NCI-H2107 treated with DMSO at 0.1 percent for 48 hours (cell line): ENCODE data around the gene STXBP4.

Experiments
- DNase-seq: peaks from one replicate; lab custom pipeline; 2025; ENCODE audit not compliant: unreplicated experiment; lab: John Stamatoyannopoulos, UW

The STXBP4 gene, protein sequence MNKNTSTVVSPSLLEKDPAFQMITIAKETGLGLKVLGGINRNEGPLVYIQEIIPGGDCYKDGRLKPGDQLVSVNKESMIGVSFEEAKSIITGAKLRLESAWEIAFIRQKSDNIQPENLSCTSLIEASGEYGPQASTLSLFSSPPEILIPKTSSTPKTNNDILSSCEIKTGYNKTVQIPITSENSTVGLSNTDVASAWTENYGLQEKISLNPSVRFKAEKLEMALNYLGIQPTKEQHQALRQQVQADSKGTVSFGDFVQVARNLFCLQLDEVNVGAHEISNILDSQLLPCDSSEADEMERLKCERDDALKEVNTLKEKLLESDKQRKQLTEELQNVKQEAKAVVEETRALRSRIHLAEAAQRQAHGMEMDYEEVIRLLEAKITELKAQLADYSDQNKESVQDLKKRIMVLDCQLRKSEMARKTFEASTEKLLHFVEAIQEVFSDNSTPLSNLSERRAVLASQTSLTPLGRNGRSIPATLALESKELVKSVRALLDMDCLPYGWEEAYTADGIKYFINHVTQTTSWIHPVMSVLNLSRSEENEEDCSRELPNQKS

GRCh38 chr17:54968262-54968987, at the start of gene STXBP4, which contains the start of gene COX11:
STXBP4 (plus strand) TSS chr17:54968765; CDS start chr17:54986220, 17,455 bp downstream.
COX11 (minus strand) TSS chr17:54968654; CDS start chr17:54968646, 8 bp downstream.
- peak; percentile 92 for DNase-seq

DNA sequence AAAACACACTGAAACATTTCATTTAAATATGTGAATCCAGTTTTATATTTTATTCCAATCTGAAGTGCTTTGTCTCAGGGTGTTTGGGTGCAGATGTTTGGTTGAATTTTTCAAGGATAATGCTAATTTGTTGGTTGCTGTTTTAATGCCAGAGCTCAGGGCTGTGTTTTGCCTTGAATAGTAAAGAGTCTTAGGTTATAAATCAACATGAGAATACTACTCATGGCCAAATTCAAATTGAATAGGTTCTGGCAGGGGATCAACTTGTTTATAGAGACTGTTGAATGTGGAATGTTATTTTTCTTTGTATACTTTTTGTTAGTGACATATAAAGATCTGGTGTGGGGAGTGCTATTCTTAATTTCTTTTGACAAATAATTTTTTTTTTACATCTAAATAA, 49.1 kb upstream of the STXBP4 start:
- no peak for DNase-seq

GRCh38 chr17:54920819-54921218, 47.7 kb upstream of the STXBP4 start:
- DNase-seq: no peak

DNA sequence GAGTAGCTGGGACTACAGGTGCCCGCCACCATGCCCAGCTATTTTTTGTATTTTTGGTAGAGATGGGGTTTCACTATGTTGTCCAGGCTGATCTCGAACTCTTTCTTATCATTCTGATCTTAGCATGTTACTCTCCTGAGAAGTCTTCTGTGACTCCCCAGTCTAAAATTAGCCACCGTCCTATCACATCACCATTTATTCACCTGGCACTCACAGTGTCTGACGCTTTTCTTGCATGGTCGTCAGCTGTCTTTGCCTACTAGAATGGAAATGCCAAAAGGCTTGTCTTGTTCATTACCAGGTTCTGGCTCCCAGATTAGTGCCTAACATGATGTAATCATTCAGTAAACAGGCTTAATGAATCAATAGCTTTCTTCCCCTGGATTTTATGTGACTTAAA, 44.2 kb upstream of the STXBP4 start:
- no peak for DNase-seq

GRCh38 chr17:54927525-54927924, 41.0 kb upstream of the STXBP4 start:
- no peak for DNase-seq

GRCh38 chr17:54932711-54933110, 35.9 kb upstream of the STXBP4 start:
- no peak for DNase-seq

DNA sequence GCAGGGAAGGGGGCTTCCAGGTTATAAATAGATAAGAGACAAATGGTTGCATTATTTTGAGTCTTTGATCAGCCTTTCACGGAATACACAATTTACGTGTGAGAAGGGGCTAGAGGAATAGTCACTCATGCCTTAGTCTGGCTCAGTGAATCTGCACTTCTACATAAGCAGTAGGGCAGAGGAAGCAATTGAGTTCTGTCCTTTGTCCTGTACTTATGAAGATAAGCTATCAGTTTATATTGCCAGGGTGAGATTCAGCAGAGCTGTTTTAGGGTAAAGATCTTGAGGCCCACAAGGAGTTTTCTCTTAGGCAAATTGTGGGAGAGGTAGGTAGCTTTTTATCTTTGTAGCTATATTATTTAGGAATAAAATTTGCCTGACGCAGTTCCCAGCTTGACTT, 34.6 kb upstream of the STXBP4 start:
- DNase-seq: no peak

GRCh38 chr17:54935471-54935870, 33.1 kb upstream of the STXBP4 start:
- no peak for DNase-seq

- no peak for DNase-seq
Measured at GRCh38 chr17:54937018-54937417, 31.5 kb upstream of the STXBP4 start.

DNA sequence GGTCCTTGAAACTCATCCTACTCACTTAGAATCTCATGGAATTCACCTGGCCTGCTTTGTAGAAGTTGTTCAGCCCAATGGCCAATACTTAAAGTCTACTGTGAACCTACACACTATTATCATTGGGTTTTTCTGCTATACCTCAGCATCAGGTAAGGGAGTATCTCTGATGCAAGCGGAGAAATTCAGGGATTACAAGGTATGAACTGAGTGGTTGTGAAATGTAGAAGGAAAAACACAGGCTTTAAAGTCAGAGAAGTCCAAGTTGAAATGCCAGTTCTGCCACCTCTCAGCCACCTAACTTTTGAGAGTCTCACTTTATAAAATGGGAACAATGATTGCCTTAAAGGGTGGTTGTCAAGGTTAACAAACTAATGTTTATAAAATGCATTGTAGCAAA, 31.1 kb upstream of the STXBP4 start:
- no peak for DNase-seq

- DNase-seq: no peak
Measured at GRCh38 chr17:54941285-54941684, 27.3 kb upstream of the STXBP4 start.

GRCh38 chr17:54944796-54945195, 23.8 kb upstream of the STXBP4 start:
- no peak for DNase-seq

DNA sequence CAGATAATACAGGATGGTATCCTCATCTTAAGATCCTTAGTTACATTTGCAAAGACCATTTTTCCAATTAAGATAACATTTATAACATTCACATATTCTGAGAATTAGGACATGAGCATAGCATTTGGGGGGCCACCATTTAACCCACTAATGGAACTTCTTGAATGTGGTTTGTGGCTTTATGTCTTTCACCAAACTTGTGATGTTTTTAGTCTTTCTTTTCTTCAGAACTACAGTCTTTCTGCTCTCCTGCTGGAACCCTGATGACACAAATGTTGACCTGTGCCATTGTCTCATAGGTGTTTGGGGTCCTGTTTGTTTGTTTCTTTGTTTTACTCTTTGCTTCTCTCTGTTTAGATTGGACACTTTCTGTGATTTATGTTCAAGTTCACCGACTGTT, 23.3 kb upstream of the STXBP4 start:
- no peak for DNase-seq

DNA sequence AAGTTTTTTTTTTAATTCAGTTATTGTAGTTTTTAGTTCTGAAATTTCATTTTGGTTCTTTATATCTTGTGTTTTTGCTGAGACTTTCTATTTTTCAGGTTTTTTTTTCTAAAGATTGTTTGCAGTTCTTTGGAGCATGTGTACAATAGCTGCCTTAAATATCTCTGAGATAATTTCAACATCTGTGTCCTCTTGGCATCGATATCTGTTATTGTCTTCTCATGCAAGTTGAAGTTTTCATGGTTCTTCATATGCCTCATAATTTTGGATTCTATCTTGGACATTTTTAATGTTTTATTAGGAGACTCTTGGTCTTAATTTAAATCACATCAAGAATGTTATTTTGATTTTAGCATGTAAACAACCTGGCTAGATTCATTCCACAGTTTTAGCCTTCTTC, 22.9 kb upstream of the STXBP4 start:
- DNase-seq: no peak

DNA sequence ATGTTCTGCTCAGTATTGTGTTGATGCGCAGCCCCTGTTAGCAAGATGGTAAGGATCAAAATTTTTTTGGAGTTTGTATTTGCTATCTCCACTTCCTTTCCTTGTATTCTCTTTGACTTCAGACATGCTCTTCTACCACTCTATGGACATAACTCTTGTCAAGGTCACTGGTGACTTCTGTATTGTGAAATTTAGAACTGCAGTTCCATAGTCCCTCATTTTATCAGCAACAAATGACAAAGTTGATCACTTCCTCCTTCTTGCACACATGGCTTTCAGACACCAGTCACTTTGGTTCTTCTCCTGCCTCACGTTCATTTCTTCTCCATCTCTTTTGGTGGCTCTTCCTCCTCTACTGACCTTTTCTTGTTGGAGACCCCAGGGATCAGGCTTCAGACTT, 21.2 kb upstream of the STXBP4 start:
- DNase-seq: no peak

DNA sequence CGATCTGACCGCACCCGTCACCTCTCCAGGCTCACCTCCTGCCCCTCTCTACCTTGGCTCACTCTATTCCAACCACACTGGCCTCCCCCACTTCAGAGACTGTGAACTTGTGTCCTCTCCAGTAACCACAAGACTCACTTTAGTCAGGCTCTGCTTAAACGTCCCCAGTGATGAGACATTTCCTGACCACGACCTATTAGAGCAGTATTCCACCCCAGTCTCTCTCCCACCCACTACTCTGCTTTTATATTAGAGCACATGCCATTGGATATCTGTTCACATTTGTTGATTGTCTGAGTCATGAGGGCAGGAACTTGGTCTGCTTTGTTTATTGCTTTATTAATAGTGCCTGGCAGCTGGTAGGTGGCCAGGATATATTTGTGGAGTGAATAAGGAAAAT, 20.2 kb upstream of the STXBP4 start:
- DNase-seq: no peak

- no peak for DNase-seq
Measured at GRCh38 chr17:54950116-54950515, 18.4 kb upstream of the STXBP4 start.

- no peak for DNase-seq
Measured at GRCh38 chr17:54951286-54951685, 17.3 kb upstream of the STXBP4 start.

DNA sequence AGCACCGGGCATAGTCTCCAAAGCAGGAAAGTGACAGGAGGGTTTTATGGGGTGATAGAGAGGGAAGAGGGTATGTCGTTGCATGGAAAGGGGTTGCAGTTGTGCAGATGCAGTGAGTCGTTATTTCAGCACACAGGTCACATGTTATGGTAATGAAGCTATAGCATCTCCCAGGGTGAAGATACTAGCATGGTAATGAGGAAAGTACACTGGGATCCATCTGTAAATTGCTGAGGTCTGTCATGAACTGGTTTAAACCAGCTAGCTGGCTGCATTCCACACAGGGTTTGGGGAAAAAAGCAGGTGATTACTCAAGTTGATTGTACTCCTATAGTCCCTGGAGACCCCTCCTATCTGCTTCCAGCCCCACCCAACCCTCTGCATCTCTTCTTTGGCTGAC, 11.8 kb upstream of the STXBP4 start:
- DNase-seq: peak; percentile 35

DNA sequence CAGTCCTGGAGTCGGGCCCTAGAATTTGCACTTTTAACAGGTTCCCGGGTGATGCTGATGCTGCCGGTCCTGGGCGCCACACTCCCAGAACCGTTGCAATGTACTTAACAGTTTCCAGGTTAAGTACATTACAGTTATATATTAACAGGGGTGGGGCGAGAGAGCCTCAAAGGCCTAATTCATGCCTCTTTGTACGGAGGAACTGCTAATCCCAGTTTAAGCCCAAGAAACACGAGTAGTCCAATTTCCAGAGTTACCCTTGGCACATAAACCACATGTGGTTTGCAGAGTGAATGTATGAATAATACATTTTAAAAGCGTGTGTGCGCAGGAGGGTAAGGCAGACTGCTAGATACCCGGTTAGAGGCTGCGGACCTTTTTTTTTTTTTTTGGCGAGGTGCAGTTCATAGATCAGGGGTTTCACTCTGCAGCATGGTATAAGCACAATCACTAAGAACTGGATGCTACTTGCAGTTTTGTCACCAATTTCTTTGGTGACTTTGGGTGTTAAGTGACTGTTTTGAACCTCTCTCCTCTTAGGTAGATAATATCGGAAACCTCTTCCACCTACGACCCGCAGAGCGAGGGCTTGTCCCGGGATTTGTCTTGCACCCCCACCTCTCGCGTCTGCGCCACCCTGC, 824 bp upstream of the STXBP4 start:
- DNase-seq: peak; percentile 19

DNA sequence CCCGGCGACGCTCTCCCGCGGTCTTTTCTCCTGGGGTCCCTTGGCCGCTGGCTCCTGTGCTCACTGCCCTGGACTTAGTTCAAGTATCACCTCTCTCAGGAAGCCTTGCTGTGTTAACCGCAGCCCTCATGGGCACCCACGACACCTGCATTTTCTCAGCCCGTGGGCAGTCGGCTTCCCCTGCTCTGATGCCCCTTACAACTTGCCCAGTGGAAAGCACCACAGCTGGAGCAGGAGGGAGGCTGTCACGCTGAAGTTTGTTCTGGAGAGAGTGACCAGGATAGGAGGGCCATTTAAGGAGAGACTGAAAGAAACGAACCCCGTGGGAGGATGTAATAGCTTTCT, 395 bp downstream of the STXBP4 start:
- peak; percentile 41 for DNase-seq
